Osteoblast (primary cell): ENCODE results near the gene RASSF7. TPM values are rescaled to one million over a fixed set of nuclear protein-coding genes. Genes with fewer than 3 reads are reported as not detected.

Source experiments
- DNase-seq: peaks from one replicate; pipeline ENCODE4 v3.0.0; 2011; ENCODE audit warnings: low spot score, mixed read lengths; ENCODE audit not compliant: insufficient read length; ENCODE audit errors: missing footprints
- H2AFZ ChIP-seq: 2 replicates; pipeline ENCODE4 v1.6.0; 2011; ENCODE audit warnings: mild to moderate bottlenecking, low read length
- H3K27ac ChIP-seq: 2 replicates; pipeline ENCODE4 v1.5.1; 2011; ENCODE audit warnings: mild to moderate bottlenecking, low read depth, low read length, moderate library complexity
- H3K27me3 ChIP-seq: 2 replicates; pipeline ENCODE4 v1.6.0; 2012; ENCODE audit warnings: mild to moderate bottlenecking, control low read depth, inconsistent platforms, low read length, moderate library complexity; ENCODE audit not compliant: insufficient read depth
- H3K36me3 ChIP-seq: 2 replicates; pipeline ENCODE4 v1.5.1; 2011; ENCODE audit warnings: mild to moderate bottlenecking, low read length, control low read depth, moderate library complexity; ENCODE audit not compliant: insufficient read depth
- H3K4me1 ChIP-seq: 2 replicates; pipeline ENCODE4 v1.5.1; 2011; ENCODE audit warnings: mild to moderate bottlenecking, low read length, control low read depth, moderate library complexity; ENCODE audit not compliant: insufficient read depth
- H3K4me2 ChIP-seq: 2 replicates; pipeline ENCODE4 v1.6.0; 2011; ENCODE audit warnings: mild to moderate bottlenecking, low read length; ENCODE audit not compliant: insufficient read depth
- H3K4me3 ChIP-seq: fragments of 200-600 bp; sonication (generic); 3 replicates; pipeline ENCODE4 v1.5.1; 2012; ENCODE audit warnings: mild to moderate bottlenecking, low read length, inconsistent platforms; ENCODE audit not compliant: insufficient read depth
- H3K79me2 ChIP-seq: 2 replicates; pipeline ENCODE4 v1.6.0; 2012; ENCODE audit warnings: mild to moderate bottlenecking, low read length, control low read depth, inconsistent platforms; ENCODE audit not compliant: insufficient read depth
- H3K9me3 ChIP-seq: 2 replicates; pipeline ENCODE4 v1.5.1; 2011; ENCODE audit warnings: low read depth, low read length, control low read depth
- H4K20me1 ChIP-seq: 2 replicates; pipeline ENCODE4 v1.6.0; 2012; ENCODE audit warnings: mild to moderate bottlenecking, low read length, control low read depth; ENCODE audit not compliant: insufficient read depth
- CTCF ChIP-seq: IDR thresholded peaks from 2 replicates; pipeline ENCODE4 v1.5.1; 2011; ENCODE audit warnings: mild to moderate bottlenecking, low read depth, low read length, moderate library complexity; ENCODE audit errors: extremely low read depth
- total RNA-seq: library from RNA; depleted of rRNA; stranded (reverse); fragments of >200 nt; gene quantifications from 2 replicates; pipeline ENCODE4 v1.2.3, GENCODE V29; 2012

Gene RASSF7
- total RNA-seq, 1 donor: 6.2 TPM

GRCh38 chr11:607020-607780 lies 46.4 kb downstream of the RASSF7 start:
- Histone ChIP-seq H2AFZ (no peak overlapping the region), H3K9me3 (no peaks in the 10 kb centered on the region), H3K4me1 (no peaks in the 10 kb centered on the region), H3K4me3 (no peak overlapping the region), H4K20me1 (peaks cover 19% of the 10 kb centered on the region), H3K27ac (peak overlapping the region; percentile 31), H3K4me2 (no peak overlapping the region), H3K27me3 (no peaks in the 10 kb centered on the region), H3K36me3 (peaks cover 88% of the 10 kb centered on the region), H3K79me2 (peaks cover 4% of the 10 kb centered on the region)
- DNase-seq: no peak
- no peak for TF ChIP-seq CTCF

GRCh38 chr11:607971-608659 lies 47.3 kb downstream of the RASSF7 start:
- peaks cover 28% of the 10 kb centered on the region for H4K20me1 ChIP-seq
- no peak overlapping the region for H3K4me3 ChIP-seq
- H3K36me3 ChIP-seq: peaks cover 88% of the 10 kb centered on the region
- H3K79me2 ChIP-seq: peaks cover 2% of the 10 kb centered on the region
- H3K27me3 ChIP-seq: no peaks in the 10 kb centered on the region
- no peak overlapping the region for H2AFZ ChIP-seq
- no peaks in the 10 kb centered on the region for H3K4me1 ChIP-seq
- H3K4me2 ChIP-seq: no peak overlapping the region
- DNase-seq: no peak
- TF ChIP-seq CTCF: no peak
- no peak overlapping the region for H3K27ac ChIP-seq
- H3K9me3 ChIP-seq: no peaks in the 10 kb centered on the region

GRCh38 chr11:608791-609251 lies 48.1 kb downstream of the RASSF7 start:
- no peaks in the 10 kb centered on the region for H3K27me3 ChIP-seq
- H3K79me2 ChIP-seq: no peaks in the 10 kb centered on the region
- peaks cover 85% of the 10 kb centered on the region for H3K36me3 ChIP-seq
- H2AFZ ChIP-seq: no peak overlapping the region
- no peak for DNase-seq
- TF ChIP-seq CTCF: no peak
- H3K4me2 ChIP-seq: no peak overlapping the region
- no peaks in the 10 kb centered on the region for H3K9me3 ChIP-seq
- no peak overlapping the region for H3K27ac ChIP-seq
- H3K4me1 ChIP-seq: no peaks in the 10 kb centered on the region
- peaks cover 30% of the 10 kb centered on the region for H4K20me1 ChIP-seq
- no peak overlapping the region for H3K4me3 ChIP-seq

GRCh38 chr11:609341-609811 lies 48.6 kb downstream of the RASSF7 start:
- no peaks in the 10 kb centered on the region for H3K79me2 ChIP-seq
- H3K27me3 ChIP-seq: no peaks in the 10 kb centered on the region
- H4K20me1 ChIP-seq: peaks cover 28% of the 10 kb centered on the region
- H3K27ac ChIP-seq: no peak overlapping the region
- H3K4me2 ChIP-seq: no peak overlapping the region
- no peak for TF ChIP-seq CTCF
- no peak for DNase-seq
- no peaks in the 10 kb centered on the region for H3K9me3 ChIP-seq
- no peak overlapping the region for H3K4me3 ChIP-seq
- H3K36me3 ChIP-seq: peaks cover 79% of the 10 kb centered on the region
- H2AFZ ChIP-seq: no peak overlapping the region
- H3K4me1 ChIP-seq: no peaks in the 10 kb centered on the region
